NCI-H187 (cell line): ENCODE measurements around the gene LMOD1.
"Not testable (repeated sequence)": the region's sequence is repeated elsewhere in the genome, so short reads cannot be mapped to it uniquely, and the experiment has no call there.

Source experiments
- DNase-seq, 2 experiments: peaks; one replicate each; lab custom pipeline; 2025; lab: John Stamatoyannopoulos, UW

LMOD1 gene

GRCh38 chr1:201947697-201948008 lies 1.3 kb upstream of the LMOD1 start:
- no peak for DNase-seq

GRCh38 chr1:201945863-201946223 lies 505 bp downstream of the LMOD1 start:
- DNase-seq = no peak

GRCh38 chr1:201945157-201945556 lies 1.2 kb downstream of the LMOD1 start:
- no peak for DNase-seq

GRCh38 chr1:201944639-201945038 lies 1.7 kb downstream of the LMOD1 start:
- no peak for DNase-seq

- DNase-seq = no peak
Measured at GRCh38 chr1:201944002-201944401, 2.3 kb downstream of the LMOD1 start.

GRCh38 chr1:201942129-201942495 lies 4.2 kb downstream of the LMOD1 start:
- no peak for DNase-seq

GRCh38 chr1:201941420-201942128 lies 4.8 kb downstream of the LMOD1 start:
- DNase-seq = peak in 1 of 2 experiments; percentile 5

GRCh38 chr1:201940316-201940715 lies 6.0 kb downstream of the LMOD1 start:
- DNase-seq = not testable (repeated sequence)

GRCh38 chr1:201939574-201939973 lies 6.8 kb downstream of the LMOD1 start:
- no peak for DNase-seq

GRCh38 chr1:201939148-201939547 lies 7.2 kb downstream of the LMOD1 start:
- no peak for DNase-seq

- DNase-seq = no peak
Measured at GRCh38 chr1:201938440-201939035, 7.8 kb downstream of the LMOD1 start.

- no peak for DNase-seq
Measured at GRCh38 chr1:201937624-201938213, 8.6 kb downstream of the LMOD1 start.

- DNase-seq = no peak
Measured at GRCh38 chr1:201933840-201934430, 12.4 kb downstream of the LMOD1 start.

GRCh38 chr1:201930803-201931202 lies 15.5 kb downstream of the LMOD1 start:
- DNase-seq = no peak

GRCh38 chr1:201930137-201930536 lies 16.2 kb downstream of the LMOD1 start:
- no peak for DNase-seq

- DNase-seq = no peak
Measured at GRCh38 chr1:201928266-201928665, 18.1 kb downstream of the LMOD1 start.

- no peak for DNase-seq
Measured at GRCh38 chr1:201925981-201926645, 20.2 kb downstream of the LMOD1 start.

GRCh38 chr1:201925301-201925567 lies 21.1 kb downstream of the LMOD1 start:
- DNase-seq = no peak

GRCh38 chr1:201921952-201922558 lies 24.3 kb downstream of the LMOD1 start:
- no peak for DNase-seq

GRCh38 chr1:201918343-201918742 lies 28.0 kb downstream of the LMOD1 start:
- no peak for DNase-seq

- no peak for DNase-seq
Measured at GRCh38 chr1:201917362-201918033, 28.9 kb downstream of the LMOD1 start.

- no peak for DNase-seq
Measured at GRCh38 chr1:201916649-201917249, 29.6 kb downstream of the LMOD1 start.
